Raji (cell line): Measurements from ENCODE around the gene TRPC3.

ENCODE experiments used
- POLR2A ChIP-seq: IDR thresholded peaks from 2 replicates; pipeline ENCODE4 v1.6.1; 2011; ENCODE audit warnings: low read depth, low read length, control low read depth; ENCODE audit not compliant: insufficient read depth

The TRPC3 gene

DNA sequence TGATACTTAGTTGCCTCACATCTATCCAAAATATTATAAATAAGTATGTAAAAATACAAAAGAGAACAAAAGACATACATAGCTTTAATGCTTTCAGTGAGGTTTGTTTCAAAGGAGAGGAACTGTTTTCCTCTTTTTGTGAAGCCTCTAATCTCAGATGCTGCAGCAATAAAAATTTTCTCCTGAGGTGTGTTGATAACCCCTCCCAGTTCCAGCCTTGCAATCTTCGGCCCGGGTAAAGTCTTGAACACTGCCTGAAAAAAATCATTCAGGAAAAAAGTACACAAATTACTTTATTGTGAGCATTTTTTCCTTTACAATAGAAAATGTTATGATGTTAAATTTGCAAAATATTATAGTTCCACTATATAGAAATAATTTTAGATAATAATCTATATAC is 90.4 kb downstream of the TRPC3 start:
- TF ChIP-seq POLR2A: no peak

DNA sequence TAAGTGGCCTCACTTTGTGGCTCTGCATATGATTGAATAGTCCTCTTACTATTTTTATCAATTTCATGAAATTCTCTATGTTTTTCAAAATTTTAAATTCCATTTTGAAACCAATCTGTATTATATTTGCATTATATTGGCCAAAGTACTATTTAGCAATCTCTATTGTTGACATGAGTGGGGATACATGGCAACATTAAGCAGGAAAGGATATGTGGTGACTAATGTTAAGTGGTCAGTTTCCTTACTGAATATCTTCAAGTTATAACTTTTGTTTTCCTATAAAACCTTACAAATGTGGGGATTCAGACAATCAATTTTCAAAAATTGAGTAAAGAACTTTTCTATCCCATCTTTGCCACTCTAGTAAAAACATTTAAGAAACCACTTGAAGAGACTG is 91.7 kb downstream of the TRPC3 start:
- TF ChIP-seq POLR2A: no peak

DNA sequence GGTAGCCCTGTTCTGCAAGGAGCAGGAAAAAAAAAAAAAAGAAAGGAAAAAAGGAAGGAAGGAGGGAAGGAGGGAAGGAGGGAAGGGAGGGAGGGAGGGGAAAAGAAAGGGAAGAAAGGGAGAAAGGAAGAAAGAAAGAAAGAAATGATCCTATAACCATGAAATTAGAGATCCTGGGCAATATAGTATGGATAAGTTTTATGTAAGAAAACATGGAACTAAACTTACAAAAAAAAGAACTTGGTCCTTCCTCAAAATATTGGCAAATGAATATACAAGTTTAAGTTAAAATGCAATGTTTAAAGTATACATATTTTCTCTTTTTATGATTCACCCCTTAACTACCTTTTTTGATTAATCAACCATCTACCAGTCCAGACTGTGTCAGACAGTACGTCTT is 100.5 kb downstream of the TRPC3 start:
- TF ChIP-seq POLR2A: no peak

DNA sequence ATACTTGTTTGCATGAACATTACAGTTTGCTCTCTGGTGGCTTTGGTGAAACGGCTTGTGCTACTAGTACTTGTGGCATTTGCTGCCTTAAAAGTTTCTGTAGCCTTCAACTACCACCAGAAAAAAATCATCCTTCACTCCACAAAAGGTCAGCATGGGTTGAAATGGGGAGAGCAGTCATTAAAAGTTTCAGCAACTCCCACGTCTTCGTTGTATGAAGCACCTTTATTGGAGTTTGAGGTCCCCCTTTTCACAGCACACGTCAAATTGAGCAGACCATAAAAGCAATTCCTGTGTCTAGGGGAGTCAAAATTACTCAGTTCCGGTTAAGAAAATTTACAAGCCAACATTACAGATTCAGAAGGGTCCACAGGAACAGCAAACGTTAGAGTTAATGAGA is 105.2 kb downstream of the TRPC3 start:
- TF ChIP-seq POLR2A: no peak

DNA sequence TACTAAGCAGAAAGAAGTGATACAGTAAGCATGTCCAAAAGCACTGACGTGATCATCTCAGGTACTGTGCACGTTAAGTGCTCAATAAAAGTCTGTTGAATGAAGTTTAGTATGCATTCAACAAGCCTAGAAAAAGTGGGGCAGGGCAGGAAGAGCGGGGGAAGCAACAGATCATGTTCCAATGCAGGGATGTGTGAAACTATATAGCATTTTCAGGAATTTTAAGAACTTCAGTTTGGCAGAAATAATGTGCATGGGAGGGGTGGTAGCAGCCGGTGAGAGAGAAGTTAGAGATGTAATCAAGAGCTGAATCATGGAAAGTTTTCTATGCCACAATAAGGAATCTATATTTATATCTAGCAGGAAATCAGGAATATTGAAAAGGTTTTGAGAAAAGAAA is 109.0 kb downstream of the TRPC3 start:
- TF ChIP-seq POLR2A: no peak

DNA sequence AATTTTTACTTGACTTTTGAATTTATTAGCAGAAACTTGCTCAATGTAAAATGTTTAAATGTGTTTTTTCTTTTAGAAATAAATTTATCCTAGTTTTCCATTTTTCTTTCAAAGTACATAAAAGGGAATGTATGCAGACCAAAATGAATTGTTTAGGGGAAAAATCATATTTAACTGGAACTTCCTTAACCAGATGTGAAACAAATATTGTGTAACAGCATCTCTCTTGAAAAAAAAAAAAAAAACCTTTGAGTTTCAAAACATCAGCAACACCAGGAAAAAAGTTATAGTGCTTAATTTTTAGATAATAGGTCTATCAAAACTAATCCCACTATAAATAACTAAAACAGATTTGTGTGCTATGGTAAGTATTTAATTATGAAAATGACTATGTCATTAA is 113.7 kb downstream of the TRPC3 start:
- no peak for TF ChIP-seq POLR2A

DNA sequence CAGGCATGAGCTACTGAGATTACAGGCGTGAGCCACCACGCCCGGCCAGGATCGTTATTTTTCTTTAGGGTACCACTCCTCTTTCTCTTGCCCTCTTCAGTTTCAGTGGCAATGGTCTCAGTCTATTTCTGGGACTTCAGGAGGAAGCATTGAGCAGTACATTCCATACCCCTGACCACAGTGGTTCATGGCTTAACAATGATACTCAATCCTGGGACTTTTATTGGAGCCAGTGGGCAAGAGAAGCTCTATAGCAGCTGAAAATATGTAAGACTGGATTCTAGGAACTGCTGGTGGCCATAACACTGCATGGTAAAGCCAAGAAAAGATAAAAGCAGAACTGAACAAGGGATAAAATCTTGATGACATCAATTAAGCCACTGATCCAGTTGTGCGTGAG is 122.3 kb downstream of the TRPC3 start:
- TF ChIP-seq POLR2A: no peak
